Measurements from ENCODE around the gene UQCR10. TPM values are rescaled to one million over a fixed set of nuclear protein-coding genes. Genes with fewer than 3 reads are reported as not detected.

Gene UQCR10
- total RNA-seq, 1 experiment from 2014 or later, result 93.7 TPM

GRCh38 chr22:29718949-29719898 is 47.9 kb upstream of the UQCR10 start:
- DNase-seq (ENCODE audit: low read depth, low spot score), result no peak
- in situ Hi-C loops (cut with HindIII; ENCODE audit: low pct_unique_long_range_greater_than_20kb, low sequenced_read_pairs), result no loop called here
- POLR2A ChIA-PET, result no interaction called here
- Histone ChIP-seq H3K27me3 (ENCODE audit: control insufficient read depth, insufficient read depth, low read length) (no peaks in the 10 kb centered on the region), H3K36me3 (ENCODE audit: control insufficient read depth, insufficient read depth, low read length) (no peaks in the 10 kb centered on the region), H3K4me3 (ENCODE audit: low read depth in 2 of 2, low read length in 2 of 2) (no peak overlapping the region), H3K9me3 (ENCODE audit: control insufficient read depth, insufficient read depth, low read depth, low read length) (no peaks in the 10 kb centered on the region), H3K27ac (ENCODE audit: low read length) (no peak overlapping the region), H3K4me1 (ENCODE audit: control insufficient read depth, insufficient read depth, low read length) (no peaks in the 10 kb centered on the region)
- ATAC-seq, result no peak
- no peak for TF ChIP-seq CTCF (IDR thresholded peaks at IDR 0.05)
- intact Hi-C loops (cut with micrococcal nuclease; ENCODE audit: unreplicated experiment), result no loop called here
- no TSS peak for BruUV-seq (replicated peaks)
- CTCF ChIA-PET, result no interaction called here

- TF ChIP-seq REST (IDR thresholded peaks at IDR 0.05; ENCODE audit: insufficient read depth in 1 of 2, low read depth in 2 of 2, low read length in 1 of 2), result no peak
- Histone ChIP-seq H3K9me3 (ENCODE audit: control insufficient read depth, insufficient read depth, low read depth, low read length) (no peaks in the 10 kb centered on the region), H3K36me3 (ENCODE audit: control insufficient read depth, insufficient read depth, low read length) (no peaks in the 10 kb centered on the region), H3K27ac (ENCODE audit: low read length) (no peak within 1 kb of the TSS), H3K27me3 (ENCODE audit: control insufficient read depth, insufficient read depth, low read length) (no peaks in the 10 kb centered on the region), H3K4me3 (ENCODE audit: low read depth in 2 of 2, low read length in 2 of 2) (peak within 1 kb of the TSS in 1 of 2 experiments; percentile 11; a peak in 1 of 4 replicates), H3K4me1 (ENCODE audit: control insufficient read depth, insufficient read depth, low read length) (no peaks in the 10 kb centered on the region)
- POLR2A ChIA-PET, result no interaction called here
- intact Hi-C loops (cut with micrococcal nuclease; ENCODE audit: unreplicated experiment) (no loop called here), in situ Hi-C loops (cut with HindIII; ENCODE audit: low pct_unique_long_range_greater_than_20kb, low sequenced_read_pairs) (no loop called here)
- DNase-seq (ENCODE audit: low read depth, low spot score), result no peak
- CTCF ChIA-PET, result no interaction called here
- ATAC-seq, result peak; percentile 54
- no TSS peak for BruUV-seq (replicated peaks)
These were observed 47.1 kb upstream of the UQCR10 start, which contains the start of gene CABP7 for GRCh38 chr22:29719899-29720645. Gene CABP7, plus strand, starts transcription at chr22:29720003. Its CDS starts 422 bp downstream, at chr22:29720425.

GRCh38 chr22:29720811-29721323 is 46.3 kb upstream of the UQCR10 start:
- Histone ChIP-seq H3K27me3 (ENCODE audit: control insufficient read depth, insufficient read depth, low read length) (no peaks in the 10 kb centered on the region), H3K27ac (ENCODE audit: low read length) (no peak overlapping the region), H3K4me3 (ENCODE audit: low read depth in 2 of 2, low read length in 2 of 2) (no peak overlapping the region), H3K36me3 (ENCODE audit: control insufficient read depth, insufficient read depth, low read length) (no peaks in the 10 kb centered on the region), H3K4me1 (ENCODE audit: control insufficient read depth, insufficient read depth, low read length) (no peaks in the 10 kb centered on the region), H3K9me3 (ENCODE audit: control insufficient read depth, insufficient read depth, low read depth, low read length) (no peaks in the 10 kb centered on the region)
- DNase-seq (ENCODE audit: low read depth, low spot score) (no peak), ATAC-seq (no peak)
- CTCF ChIA-PET, result no interaction called here
- intact Hi-C loops (cut with micrococcal nuclease; ENCODE audit: unreplicated experiment) (no loop called here), in situ Hi-C loops (cut with HindIII; ENCODE audit: low pct_unique_long_range_greater_than_20kb, low sequenced_read_pairs) (no loop called here)
- BruUV-seq (replicated peaks), result no TSS peak
- POLR2A ChIA-PET, result no interaction called here
- TF ChIP-seq REST (IDR thresholded peaks at IDR 0.05; ENCODE audit: insufficient read depth in 1 of 2, low read depth in 2 of 2, low read length in 1 of 2) (no peak), TCF7L2 (IDR thresholded peaks at IDR 0.05; ENCODE audit: low read depth, low read length) (no peak), CTCF (IDR thresholded peaks at IDR 0.05) (no peak), SIN3A (IDR thresholded peaks at IDR 0.05; ENCODE audit: borderline replicate concordance, insufficient read depth, low read depth, low read length) (no peak), POLR2AphosphoS5 (IDR thresholded peaks at IDR 0.05; ENCODE audit: low read depth, low read length) (no peak)

Measured in Panc1 (cell line).